ENCODE results near the gene SLC27A2. TPM values are rescaled to one million over a fixed set of nuclear protein-coding genes. Genes with fewer than 3 reads are reported as not detected.

Gene SLC27A2
- total and polyA plus RNA-seq, 2 experiments from 2014 or later = 2.8 to 9.4 TPM

DNA sequence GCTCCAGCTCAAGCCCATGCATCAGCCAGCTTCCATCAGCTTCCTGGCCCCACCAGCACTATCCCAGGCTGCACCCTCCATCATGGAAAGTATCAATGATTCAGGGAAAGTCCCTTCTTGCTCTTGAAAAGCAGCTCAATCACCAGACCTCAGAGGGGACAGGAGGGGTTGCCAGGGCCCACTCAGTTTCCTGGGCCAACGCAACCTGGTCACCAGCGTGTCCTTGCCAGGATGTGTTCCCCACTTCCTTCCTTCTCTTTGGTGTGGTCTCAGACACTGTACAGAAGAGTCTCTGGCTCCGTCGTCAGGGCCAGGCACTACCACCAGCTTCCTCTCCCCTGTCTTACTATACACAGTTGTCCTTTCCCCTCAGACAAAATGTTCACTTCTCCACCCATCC lies 80.5 kb downstream of the SLC27A2 start (continued):
- TF ChIP-seq, protein P1, sequence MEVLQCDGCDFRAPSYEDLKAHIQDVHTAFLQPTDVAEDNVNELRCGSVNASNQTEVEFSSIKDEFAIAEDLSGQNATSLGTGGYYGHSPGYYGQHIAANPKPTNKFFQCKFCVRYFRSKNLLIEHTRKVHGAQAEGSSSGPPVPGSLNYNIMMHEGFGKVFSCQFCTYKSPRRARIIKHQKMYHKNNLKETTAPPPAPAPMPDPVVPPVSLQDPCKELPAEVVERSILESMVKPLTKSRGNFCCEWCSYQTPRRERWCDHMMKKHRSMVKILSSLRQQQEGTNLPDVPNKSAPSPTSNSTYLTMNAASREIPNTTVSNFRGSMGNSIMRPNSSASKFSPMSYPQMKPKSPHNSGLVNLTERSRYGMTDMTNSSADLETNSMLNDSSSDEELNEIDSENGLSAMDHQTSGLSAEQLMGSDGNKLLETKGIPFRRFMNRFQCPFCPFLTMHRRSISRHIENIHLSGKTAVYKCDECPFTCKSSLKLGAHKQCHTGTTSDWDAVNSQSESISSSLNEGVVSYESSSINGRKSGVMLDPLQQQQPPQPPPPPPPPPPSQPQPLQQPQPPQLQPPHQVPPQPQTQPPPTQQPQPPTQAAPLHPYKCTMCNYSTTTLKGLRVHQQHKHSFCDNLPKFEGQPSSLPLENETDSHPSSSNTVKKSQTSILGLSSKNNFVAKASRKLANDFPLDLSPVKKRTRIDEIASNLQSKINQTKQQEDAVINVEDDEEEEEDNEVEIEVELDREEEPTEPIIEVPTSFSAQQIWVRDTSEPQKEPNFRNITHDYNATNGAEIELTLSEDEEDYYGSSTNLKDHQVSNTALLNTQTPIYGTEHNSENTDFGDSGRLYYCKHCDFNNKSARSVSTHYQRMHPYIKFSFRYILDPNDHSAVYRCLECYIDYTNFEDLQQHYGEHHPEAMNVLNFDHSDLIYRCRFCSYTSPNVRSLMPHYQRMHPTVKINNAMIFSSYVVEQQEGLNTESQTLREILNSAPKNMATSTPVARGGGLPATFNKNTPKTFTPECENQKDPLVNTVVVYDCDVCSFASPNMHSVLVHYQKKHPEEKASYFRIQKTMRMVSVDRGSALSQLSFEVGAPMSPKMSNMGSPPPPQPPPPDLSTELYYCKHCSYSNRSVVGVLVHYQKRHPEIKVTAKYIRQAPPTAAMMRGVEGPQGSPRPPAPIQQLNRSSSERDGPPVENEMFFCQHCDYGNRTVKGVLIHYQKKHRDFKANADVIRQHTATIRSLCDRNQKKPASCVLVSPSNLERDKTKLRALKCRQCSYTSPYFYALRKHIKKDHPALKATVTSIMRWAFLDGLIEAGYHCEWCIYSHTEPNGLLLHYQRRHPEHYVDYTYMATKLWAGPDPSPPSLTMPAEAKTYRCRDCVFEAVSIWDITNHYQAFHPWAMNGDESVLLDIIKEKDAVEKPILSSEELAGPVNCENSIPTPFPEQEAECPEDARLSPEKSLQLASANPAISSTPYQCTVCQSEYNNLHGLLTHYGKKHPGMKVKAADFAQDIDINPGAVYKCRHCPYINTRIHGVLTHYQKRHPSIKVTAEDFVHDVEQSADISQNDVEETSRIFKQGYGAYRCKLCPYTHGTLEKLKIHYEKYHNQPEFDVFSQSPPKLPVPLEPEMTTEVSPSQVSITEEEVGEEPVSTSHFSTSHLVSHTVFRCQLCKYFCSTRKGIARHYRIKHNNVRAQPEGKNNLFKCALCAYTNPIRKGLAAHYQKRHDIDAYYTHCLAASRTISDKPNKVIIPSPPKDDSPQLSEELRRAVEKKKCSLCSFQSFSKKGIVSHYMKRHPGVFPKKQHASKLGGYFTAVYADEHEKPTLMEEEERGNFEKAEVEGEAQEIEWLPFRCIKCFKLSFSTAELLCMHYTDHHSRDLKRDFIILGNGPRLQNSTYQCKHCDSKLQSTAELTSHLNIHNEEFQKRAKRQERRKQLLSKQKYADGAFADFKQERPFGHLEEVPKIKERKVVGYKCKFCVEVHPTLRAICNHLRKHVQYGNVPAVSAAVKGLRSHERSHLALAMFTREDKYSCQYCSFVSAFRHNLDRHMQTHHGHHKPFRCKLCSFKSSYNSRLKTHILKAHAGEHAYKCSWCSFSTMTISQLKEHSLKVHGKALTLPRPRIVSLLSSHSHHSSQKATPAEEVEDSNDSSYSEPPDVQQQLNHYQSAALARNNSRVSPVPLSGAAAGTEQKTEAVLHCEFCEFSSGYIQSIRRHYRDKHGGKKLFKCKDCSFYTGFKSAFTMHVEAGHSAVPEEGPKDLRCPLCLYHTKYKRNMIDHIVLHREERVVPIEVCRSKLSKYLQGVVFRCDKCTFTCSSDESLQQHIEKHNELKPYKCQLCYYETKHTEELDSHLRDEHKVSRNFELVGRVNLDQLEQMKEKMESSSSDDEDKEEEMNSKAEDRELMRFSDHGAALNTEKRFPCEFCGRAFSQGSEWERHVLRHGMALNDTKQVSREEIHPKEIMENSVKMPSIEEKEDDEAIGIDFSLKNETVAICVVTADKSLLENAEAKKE (CRISPR knock-in tag; IDR thresholded peaks at IDR 0.05) = no peak
- TF ChIP-seq POLR2AphosphoS5 (IDR thresholded peaks at IDR 0.05; ENCODE audit: low read depth) = no peak
- TF ChIP-seq, protein P2, sequence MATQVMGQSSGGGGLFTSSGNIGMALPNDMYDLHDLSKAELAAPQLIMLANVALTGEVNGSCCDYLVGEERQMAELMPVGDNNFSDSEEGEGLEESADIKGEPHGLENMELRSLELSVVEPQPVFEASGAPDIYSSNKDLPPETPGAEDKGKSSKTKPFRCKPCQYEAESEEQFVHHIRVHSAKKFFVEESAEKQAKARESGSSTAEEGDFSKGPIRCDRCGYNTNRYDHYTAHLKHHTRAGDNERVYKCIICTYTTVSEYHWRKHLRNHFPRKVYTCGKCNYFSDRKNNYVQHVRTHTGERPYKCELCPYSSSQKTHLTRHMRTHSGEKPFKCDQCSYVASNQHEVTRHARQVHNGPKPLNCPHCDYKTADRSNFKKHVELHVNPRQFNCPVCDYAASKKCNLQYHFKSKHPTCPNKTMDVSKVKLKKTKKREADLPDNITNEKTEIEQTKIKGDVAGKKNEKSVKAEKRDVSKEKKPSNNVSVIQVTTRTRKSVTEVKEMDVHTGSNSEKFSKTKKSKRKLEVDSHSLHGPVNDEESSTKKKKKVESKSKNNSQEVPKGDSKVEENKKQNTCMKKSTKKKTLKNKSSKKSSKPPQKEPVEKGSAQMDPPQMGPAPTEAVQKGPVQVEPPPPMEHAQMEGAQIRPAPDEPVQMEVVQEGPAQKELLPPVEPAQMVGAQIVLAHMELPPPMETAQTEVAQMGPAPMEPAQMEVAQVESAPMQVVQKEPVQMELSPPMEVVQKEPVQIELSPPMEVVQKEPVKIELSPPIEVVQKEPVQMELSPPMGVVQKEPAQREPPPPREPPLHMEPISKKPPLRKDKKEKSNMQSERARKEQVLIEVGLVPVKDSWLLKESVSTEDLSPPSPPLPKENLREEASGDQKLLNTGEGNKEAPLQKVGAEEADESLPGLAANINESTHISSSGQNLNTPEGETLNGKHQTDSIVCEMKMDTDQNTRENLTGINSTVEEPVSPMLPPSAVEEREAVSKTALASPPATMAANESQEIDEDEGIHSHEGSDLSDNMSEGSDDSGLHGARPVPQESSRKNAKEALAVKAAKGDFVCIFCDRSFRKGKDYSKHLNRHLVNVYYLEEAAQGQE (IDR thresholded peaks at IDR 0.05; ENCODE audit: unreplicated experiment) = no peak

DNA sequence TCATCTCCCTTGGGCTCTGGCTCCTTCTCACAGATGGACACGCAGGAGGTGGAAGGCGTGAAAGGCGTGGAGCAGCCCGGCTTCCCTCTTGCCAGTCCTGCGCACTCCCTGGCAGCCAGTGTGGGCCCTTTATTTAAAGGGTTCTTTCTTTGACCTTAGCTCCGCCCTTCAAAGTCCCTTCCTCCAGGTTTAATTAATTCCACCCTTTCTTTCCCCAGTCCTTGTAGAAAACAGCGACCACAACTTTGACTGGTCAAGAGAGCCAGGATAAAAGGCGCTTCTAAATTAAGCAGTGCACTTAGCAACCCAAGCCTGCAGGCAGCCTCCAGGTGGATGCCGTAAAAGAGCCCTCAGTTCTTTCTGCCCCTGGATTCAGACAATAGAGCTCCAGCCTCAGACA lies 83.6 kb downstream of the SLC27A2 start, which contains the start of gene HDC:
HDC (minus strand) TSS at position 107 of the 400 bp plus-strand sequence; CDS start at position 4, 103 bp downstream.
- H3F3A ChIP-seq (replicated peaks; ENCODE audit: low read depth) = no peaks in the 10 kb centered on the region
- peaks cover 5% of the 10 kb centered on the region for H3K27me3 Mint-ChIP-seq (ENCODE audit: insufficient read depth, low read depth, poor library complexity)
- H3K4me2 ChIP-seq = no peak within 1 kb of the TSS
- no peaks in the 10 kb centered on the region for H3K4me1 ChIP-seq (ENCODE audit: insufficient read depth)
- H3K27ac Mint-ChIP-seq = no peak within 1 kb of the TSS
- H3K27me3 ChIP-seq (ENCODE audit: insufficient read depth) = no peaks in the 10 kb centered on the region
- H2AFZ ChIP-seq = peak within 1 kb of the TSS; percentile 97
- no peaks in the 10 kb centered on the region for H3K36me3 Mint-ChIP-seq (ENCODE audit: low read depth)
- H3K4me1 Mint-ChIP-seq = peaks cover 8% of the 10 kb centered on the region; the same call in 2 of the 3 replicates
- H3K4me3 Mint-ChIP-seq = no peak within 1 kb of the TSS
- H3K27ac ChIP-seq (ENCODE audit: low read depth) = no peak within 1 kb of the TSS
- H4K20me1 ChIP-seq (replicated peaks; ENCODE audit: insufficient read depth) = no peaks in the 10 kb centered on the region
- no peaks in the 10 kb centered on the region for H3K9me3 Mint-ChIP-seq
- no peaks in the 10 kb centered on the region for H3K79me2 ChIP-seq (replicated peaks; ENCODE audit: insufficient read depth)
- DNase-seq (ENCODE audit: low spot score) (peak; percentile 39), ATAC-seq (peak; percentile 81)
- H3K36me3 ChIP-seq (ENCODE audit: insufficient read depth) = no peaks in the 10 kb centered on the region
- no peaks in the 10 kb centered on the region; the same call in 1 of the 2 replicates for H3K9me2 ChIP-seq (ENCODE audit: insufficient read depth)
- TF ChIP-seq EZH2phosphoT487 (IDR thresholded peaks at IDR 0.05; ENCODE audit: unreplicated experiment) (no peak), NANOG (IDR thresholded peaks at IDR 0.05; ENCODE audit: borderline replicate concordance) (no peak)
- H3K4me3 ChIP-seq = no peak within 1 kb of the TSS

Measured in GM23338 (cell line).